GM23338 (cell line): ENCODE results near the gene ASRGL1.

ENCODE experiments used
- EZH2 ChIP-seq: fragments of 200-600 bp; sonication (generic); IDR thresholded peaks from one replicate; pipeline ENCODE4 v1.8.0; 2017; ENCODE audit warnings: antibody characterized with exemption, mild to moderate bottlenecking, low read depth; ENCODE audit not compliant: unreplicated experiment
- JUNB ChIP-seq: IDR thresholded peaks from one replicate; pipeline ENCODE4 v1.6.1; 2016; ENCODE audit warnings: antibody characterized with exemption; ENCODE audit not compliant: unreplicated experiment
- POLR2AphosphoS5 ChIP-seq: IDR thresholded peaks from 2 replicates; pipeline ENCODE4 v1.6.1; 2016; ENCODE audit warnings: antibody characterized with exemption, low read depth
- ZNF114 ChIP-seq: fragments of 250-450 bp; sonication (Bioruptor Pico); IDR thresholded peaks from 2 replicates; pipeline ENCODE4 v1.5.0; 2020; ENCODE audit warnings: mild to moderate bottlenecking, moderate library complexity
- TF ChIP-seq, protein P1 (sequence below), 2 experiments: fragments of 200-600 bp in 1 of 2; sonication (generic) in 1 of 2; conservative IDR thresholded peaks; 2 replicates each; pipeline versions ENCODE4 v1.5.1 to v1.6.1; 2016 to 2017; ENCODE audit warnings: antibody characterized with exemption in 2 of 2, low read depth in 2 of 2, mild to moderate bottlenecking in 2 of 2, moderate library complexity in 1 of 2
- TF ChIP-seq, protein P2 (sequence below): IDR thresholded peaks from one replicate; pipeline ENCODE4 v1.6.1; 2018; ENCODE audit warnings: antibody characterized with exemption; ENCODE audit not compliant: unreplicated experiment
- TF ChIP-seq, protein P3 (sequence below): fragments of 250-450 bp; sonication (Bioruptor Pico); IDR thresholded peaks from 2 replicates; pipeline ENCODE4 v1.5.0; 2020; ENCODE audit warnings: mild to moderate bottlenecking, moderate library complexity

DNA sequence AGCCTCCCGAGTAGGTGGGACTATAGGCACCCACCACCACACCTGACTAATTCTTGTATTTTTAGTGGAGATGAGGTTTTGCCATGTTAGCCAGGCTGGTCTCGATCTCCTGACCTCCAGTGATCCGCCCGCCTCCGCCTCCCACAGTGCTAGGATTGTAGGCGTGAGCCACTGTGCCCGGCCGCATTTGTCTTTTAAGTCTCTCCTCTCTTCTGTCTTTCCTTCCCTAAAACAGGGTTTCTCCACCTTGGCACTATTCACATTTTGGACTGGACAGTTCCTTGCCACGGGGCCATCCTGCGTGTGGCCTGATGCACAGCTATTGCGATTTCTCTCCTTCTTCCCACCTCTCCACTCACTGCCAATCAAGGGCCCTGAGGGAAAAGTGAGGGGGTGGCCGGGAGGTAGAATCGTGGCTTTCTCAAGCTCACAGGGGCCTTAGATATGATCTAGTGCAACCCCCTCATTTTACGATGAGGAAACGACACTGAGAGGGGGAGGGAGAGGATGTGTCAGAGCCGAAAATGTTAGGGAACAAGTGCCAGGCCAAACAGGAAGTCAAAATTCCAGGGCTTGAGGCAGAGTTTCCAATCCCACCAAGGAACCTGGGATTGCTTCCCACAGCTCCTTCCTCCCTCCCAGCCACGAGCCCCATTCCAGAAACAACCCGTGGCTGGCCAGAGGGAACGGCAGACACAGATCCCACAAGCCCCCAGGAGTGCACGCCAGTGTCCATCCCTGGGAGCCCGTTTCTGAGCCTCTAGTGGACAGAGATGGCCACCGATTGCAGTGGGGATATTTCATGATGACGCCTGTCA is 102.7 kb downstream of the ASRGL1 start:
- TF ChIP-seq, protein P1, sequence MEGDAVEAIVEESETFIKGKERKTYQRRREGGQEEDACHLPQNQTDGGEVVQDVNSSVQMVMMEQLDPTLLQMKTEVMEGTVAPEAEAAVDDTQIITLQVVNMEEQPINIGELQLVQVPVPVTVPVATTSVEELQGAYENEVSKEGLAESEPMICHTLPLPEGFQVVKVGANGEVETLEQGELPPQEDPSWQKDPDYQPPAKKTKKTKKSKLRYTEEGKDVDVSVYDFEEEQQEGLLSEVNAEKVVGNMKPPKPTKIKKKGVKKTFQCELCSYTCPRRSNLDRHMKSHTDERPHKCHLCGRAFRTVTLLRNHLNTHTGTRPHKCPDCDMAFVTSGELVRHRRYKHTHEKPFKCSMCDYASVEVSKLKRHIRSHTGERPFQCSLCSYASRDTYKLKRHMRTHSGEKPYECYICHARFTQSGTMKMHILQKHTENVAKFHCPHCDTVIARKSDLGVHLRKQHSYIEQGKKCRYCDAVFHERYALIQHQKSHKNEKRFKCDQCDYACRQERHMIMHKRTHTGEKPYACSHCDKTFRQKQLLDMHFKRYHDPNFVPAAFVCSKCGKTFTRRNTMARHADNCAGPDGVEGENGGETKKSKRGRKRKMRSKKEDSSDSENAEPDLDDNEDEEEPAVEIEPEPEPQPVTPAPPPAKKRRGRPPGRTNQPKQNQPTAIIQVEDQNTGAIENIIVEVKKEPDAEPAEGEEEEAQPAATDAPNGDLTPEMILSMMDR (conservative IDR thresholded peaks at IDR 0.05; ENCODE audit: low read depth in 2 of 2) = no peak
- TF ChIP-seq JUNB (no peak), POLR2AphosphoS5 (no peak), EZH2 (no peak), ZNF114 (CRISPR knock-in tag) (no peak)
- TF ChIP-seq, protein P2, sequence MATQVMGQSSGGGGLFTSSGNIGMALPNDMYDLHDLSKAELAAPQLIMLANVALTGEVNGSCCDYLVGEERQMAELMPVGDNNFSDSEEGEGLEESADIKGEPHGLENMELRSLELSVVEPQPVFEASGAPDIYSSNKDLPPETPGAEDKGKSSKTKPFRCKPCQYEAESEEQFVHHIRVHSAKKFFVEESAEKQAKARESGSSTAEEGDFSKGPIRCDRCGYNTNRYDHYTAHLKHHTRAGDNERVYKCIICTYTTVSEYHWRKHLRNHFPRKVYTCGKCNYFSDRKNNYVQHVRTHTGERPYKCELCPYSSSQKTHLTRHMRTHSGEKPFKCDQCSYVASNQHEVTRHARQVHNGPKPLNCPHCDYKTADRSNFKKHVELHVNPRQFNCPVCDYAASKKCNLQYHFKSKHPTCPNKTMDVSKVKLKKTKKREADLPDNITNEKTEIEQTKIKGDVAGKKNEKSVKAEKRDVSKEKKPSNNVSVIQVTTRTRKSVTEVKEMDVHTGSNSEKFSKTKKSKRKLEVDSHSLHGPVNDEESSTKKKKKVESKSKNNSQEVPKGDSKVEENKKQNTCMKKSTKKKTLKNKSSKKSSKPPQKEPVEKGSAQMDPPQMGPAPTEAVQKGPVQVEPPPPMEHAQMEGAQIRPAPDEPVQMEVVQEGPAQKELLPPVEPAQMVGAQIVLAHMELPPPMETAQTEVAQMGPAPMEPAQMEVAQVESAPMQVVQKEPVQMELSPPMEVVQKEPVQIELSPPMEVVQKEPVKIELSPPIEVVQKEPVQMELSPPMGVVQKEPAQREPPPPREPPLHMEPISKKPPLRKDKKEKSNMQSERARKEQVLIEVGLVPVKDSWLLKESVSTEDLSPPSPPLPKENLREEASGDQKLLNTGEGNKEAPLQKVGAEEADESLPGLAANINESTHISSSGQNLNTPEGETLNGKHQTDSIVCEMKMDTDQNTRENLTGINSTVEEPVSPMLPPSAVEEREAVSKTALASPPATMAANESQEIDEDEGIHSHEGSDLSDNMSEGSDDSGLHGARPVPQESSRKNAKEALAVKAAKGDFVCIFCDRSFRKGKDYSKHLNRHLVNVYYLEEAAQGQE = no peak
- TF ChIP-seq, protein P3, sequence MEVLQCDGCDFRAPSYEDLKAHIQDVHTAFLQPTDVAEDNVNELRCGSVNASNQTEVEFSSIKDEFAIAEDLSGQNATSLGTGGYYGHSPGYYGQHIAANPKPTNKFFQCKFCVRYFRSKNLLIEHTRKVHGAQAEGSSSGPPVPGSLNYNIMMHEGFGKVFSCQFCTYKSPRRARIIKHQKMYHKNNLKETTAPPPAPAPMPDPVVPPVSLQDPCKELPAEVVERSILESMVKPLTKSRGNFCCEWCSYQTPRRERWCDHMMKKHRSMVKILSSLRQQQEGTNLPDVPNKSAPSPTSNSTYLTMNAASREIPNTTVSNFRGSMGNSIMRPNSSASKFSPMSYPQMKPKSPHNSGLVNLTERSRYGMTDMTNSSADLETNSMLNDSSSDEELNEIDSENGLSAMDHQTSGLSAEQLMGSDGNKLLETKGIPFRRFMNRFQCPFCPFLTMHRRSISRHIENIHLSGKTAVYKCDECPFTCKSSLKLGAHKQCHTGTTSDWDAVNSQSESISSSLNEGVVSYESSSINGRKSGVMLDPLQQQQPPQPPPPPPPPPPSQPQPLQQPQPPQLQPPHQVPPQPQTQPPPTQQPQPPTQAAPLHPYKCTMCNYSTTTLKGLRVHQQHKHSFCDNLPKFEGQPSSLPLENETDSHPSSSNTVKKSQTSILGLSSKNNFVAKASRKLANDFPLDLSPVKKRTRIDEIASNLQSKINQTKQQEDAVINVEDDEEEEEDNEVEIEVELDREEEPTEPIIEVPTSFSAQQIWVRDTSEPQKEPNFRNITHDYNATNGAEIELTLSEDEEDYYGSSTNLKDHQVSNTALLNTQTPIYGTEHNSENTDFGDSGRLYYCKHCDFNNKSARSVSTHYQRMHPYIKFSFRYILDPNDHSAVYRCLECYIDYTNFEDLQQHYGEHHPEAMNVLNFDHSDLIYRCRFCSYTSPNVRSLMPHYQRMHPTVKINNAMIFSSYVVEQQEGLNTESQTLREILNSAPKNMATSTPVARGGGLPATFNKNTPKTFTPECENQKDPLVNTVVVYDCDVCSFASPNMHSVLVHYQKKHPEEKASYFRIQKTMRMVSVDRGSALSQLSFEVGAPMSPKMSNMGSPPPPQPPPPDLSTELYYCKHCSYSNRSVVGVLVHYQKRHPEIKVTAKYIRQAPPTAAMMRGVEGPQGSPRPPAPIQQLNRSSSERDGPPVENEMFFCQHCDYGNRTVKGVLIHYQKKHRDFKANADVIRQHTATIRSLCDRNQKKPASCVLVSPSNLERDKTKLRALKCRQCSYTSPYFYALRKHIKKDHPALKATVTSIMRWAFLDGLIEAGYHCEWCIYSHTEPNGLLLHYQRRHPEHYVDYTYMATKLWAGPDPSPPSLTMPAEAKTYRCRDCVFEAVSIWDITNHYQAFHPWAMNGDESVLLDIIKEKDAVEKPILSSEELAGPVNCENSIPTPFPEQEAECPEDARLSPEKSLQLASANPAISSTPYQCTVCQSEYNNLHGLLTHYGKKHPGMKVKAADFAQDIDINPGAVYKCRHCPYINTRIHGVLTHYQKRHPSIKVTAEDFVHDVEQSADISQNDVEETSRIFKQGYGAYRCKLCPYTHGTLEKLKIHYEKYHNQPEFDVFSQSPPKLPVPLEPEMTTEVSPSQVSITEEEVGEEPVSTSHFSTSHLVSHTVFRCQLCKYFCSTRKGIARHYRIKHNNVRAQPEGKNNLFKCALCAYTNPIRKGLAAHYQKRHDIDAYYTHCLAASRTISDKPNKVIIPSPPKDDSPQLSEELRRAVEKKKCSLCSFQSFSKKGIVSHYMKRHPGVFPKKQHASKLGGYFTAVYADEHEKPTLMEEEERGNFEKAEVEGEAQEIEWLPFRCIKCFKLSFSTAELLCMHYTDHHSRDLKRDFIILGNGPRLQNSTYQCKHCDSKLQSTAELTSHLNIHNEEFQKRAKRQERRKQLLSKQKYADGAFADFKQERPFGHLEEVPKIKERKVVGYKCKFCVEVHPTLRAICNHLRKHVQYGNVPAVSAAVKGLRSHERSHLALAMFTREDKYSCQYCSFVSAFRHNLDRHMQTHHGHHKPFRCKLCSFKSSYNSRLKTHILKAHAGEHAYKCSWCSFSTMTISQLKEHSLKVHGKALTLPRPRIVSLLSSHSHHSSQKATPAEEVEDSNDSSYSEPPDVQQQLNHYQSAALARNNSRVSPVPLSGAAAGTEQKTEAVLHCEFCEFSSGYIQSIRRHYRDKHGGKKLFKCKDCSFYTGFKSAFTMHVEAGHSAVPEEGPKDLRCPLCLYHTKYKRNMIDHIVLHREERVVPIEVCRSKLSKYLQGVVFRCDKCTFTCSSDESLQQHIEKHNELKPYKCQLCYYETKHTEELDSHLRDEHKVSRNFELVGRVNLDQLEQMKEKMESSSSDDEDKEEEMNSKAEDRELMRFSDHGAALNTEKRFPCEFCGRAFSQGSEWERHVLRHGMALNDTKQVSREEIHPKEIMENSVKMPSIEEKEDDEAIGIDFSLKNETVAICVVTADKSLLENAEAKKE (CRISPR knock-in tag) = no peak
